ENCODE measurements around the gene COIL.

Gene COIL

GRCh38 chr17:56933868-56934267 lies 27.0 kb downstream of the COIL start:
- no CpG with 5 or more reads among the region's 1 CpG for WGBS
- Histone ChIP-seq H3K9ac (ENCODE audit: low read depth, low read length) (no peak overlapping the region), H3K27ac (ENCODE audit: low read depth, low read length) (no peak overlapping the region), H3K36me3 (ENCODE audit: insufficient read depth, low read length) (peaks cover 44% of the 10 kb centered on the region), H3K9me3 (ENCODE audit: insufficient read depth, low read depth, low read length) (peaks cover 40% of the 10 kb centered on the region), H3K27me3 (ENCODE audit: insufficient read depth, low read length) (no peaks in the 10 kb centered on the region), H3K4me1 (ENCODE audit: insufficient read depth, low read length) (no peaks in the 10 kb centered on the region), H3K4me3 (ENCODE audit: low read length) (no peak overlapping the region)

DNA sequence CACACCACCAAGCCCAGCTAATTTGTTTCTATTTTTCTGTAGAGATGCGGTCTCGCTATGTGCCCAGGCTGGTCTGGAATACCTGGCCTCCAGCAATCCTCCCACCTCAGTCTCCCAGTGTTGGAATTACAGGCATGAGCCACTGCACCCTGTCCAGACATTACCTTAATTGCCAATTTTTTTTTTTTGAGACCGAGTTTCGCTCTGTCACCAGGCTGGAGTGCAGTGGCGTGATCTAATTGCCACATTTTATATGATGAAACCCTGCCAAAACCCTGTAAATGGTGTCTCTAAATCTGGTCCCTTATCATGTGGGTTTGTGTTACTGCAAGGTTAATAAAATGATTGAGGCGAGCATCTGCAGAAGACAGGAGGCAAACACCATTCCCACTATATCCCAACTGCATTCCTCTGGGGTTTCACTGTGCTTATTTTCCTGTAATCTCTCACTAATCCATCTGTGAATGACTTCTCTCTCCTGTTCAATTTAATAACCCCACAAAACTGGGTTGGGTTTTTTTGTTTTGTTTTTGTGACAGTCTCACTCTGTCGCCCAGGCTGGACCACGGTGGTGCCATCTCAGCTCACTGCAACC lies 27.6 kb downstream of the COIL start:
- 95% methylated on average over 8 of the region's 8 CpGs for WGBS
- Histone ChIP-seq H3K9ac (ENCODE audit: low read depth, low read length) (no peak overlapping the region), H3K36me3 (ENCODE audit: insufficient read depth, low read length) (peaks cover 41% of the 10 kb centered on the region), H3K4me3 (ENCODE audit: low read length) (no peak overlapping the region), H3K9me3 (ENCODE audit: insufficient read depth, low read depth, low read length) (peaks cover 46% of the 10 kb centered on the region), H3K27ac (ENCODE audit: low read depth, low read length) (no peak overlapping the region), H3K4me1 (ENCODE audit: insufficient read depth, low read length) (no peaks in the 10 kb centered on the region), H3K27me3 (ENCODE audit: insufficient read depth, low read length) (no peaks in the 10 kb centered on the region)

DNA sequence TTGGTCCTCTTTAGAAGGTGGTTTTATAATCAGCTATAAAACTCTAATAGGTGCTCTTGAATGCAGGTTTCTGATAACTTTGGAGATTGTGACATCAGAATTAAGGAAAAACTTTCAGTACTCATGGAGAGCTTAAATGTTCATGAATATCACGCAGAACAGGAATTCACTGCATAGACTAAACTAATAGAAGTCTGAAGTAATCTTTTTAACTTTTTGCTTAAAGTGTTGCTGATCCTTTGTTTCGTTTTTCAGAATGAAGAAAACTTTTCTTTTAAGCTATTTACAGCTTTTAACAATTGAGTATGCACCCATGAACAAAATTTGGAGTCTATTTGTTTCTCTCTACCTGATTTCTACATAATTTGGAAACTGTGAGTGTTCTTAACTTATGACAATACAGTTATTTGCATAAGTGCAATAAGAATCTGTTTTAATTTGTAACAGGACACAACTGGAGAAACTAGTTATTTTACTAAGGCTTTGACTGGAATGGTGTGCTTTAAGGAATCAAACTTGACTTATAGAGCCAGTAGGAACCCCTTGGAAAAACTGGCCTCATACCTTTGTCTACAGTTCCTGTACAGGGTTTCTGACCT lies 30.0 kb downstream of the COIL start:
- H3K9ac ChIP-seq (ENCODE audit: low read depth, low read length) = no peak overlapping the region
- no peak overlapping the region for H3K27ac ChIP-seq (ENCODE audit: low read depth, low read length)
- H3K9me3 ChIP-seq (ENCODE audit: insufficient read depth, low read depth, low read length) = peaks cover 51% of the 10 kb centered on the region
- H3K27me3 ChIP-seq (ENCODE audit: insufficient read depth, low read length) = no peaks in the 10 kb centered on the region
- WGBS = 93% methylated on average over 1 of the region's 2 CpGs
- H3K4me1 ChIP-seq (ENCODE audit: insufficient read depth, low read length) = peaks cover 12% of the 10 kb centered on the region
- H3K4me3 ChIP-seq (ENCODE audit: low read length) = no peak overlapping the region
- H3K36me3 ChIP-seq (ENCODE audit: insufficient read depth, low read length) = peaks cover 23% of the 10 kb centered on the region

DNA sequence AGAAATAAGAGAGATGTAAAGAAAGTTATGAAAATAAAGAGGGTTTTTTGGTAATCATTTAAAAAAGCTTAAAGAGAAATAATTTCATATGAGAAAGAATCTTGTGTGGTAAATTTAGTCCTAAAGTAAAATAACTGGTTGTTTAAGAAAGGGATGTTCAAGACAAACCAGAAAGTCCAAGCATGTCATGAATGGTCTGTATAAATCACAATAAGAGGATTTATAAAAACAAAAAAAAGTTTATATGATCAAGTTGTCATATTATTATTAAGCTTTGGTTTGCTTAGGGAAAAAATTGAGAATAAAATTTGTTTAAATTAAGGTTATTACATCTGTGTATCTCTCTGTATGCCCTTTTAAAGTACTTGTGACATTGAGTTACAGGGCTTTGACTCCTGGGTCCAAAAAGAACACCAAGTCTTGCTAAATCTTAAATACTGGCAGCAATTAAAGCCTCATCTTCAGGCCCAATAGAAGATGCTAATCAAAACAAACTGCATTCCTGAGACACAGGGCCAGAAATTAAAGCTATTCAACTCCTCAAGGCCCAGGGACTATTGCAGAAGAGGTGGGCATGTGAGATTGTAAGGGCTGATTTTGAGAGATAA lies 31.4 kb downstream of the COIL start:
- no peak overlapping the region for H3K4me3 ChIP-seq (ENCODE audit: low read length)
- H3K27ac ChIP-seq (ENCODE audit: low read depth, low read length) = no peak overlapping the region
- peaks cover 51% of the 10 kb centered on the region for H3K9me3 ChIP-seq (ENCODE audit: insufficient read depth, low read depth, low read length)
- H3K9ac ChIP-seq (ENCODE audit: low read depth, low read length) = no peak overlapping the region
- peaks cover 12% of the 10 kb centered on the region for H3K4me1 ChIP-seq (ENCODE audit: insufficient read depth, low read length)
- no peaks in the 10 kb centered on the region for H3K27me3 ChIP-seq (ENCODE audit: insufficient read depth, low read length)
- peaks cover 14% of the 10 kb centered on the region for H3K36me3 ChIP-seq (ENCODE audit: insufficient read depth, low read length)

GRCh38 chr17:56928586-56928985 lies 32.3 kb downstream of the COIL start:
- Histone ChIP-seq H3K4me1 (ENCODE audit: insufficient read depth, low read length) (peaks cover 12% of the 10 kb centered on the region), H3K9me3 (ENCODE audit: insufficient read depth, low read depth, low read length) (peaks cover 51% of the 10 kb centered on the region), H3K9ac (ENCODE audit: low read depth, low read length) (no peak overlapping the region), H3K27me3 (ENCODE audit: insufficient read depth, low read length) (no peaks in the 10 kb centered on the region), H3K4me3 (ENCODE audit: low read length) (no peak overlapping the region), H3K27ac (ENCODE audit: low read depth, low read length) (no peak overlapping the region), H3K36me3 (ENCODE audit: insufficient read depth, low read length) (peaks cover 7% of the 10 kb centered on the region; the same call in 1 of the 2 replicates)
- 100% methylated on average over 2 of the region's 2 CpGs for WGBS

DNA sequence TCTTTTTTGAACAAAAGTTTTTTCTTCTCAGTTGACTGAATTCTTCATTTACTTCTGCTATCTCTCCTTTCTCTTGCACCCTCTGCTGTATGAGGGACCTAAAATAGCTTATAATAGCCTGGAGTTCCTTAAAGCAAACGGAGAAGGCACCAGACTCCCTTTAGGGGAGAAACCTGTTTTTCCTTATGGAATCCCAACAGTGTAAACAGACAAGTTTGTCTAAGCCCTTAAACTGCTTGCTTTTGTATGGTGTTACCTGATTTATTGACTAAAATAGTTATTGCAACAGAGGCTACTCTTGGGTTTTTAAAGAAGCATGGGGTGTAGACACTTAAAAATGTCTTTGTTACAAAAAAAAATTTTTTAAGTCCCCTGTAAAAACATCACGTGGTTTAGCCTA lies 34.1 kb downstream of the COIL start:
- 51% methylated on average over 2 of the region's 2 CpGs for WGBS
- Histone ChIP-seq H3K4me1 (ENCODE audit: insufficient read depth, low read length) (peaks cover 12% of the 10 kb centered on the region), H3K27ac (ENCODE audit: low read depth, low read length) (peak overlapping the region; percentile 90), H3K36me3 (ENCODE audit: insufficient read depth, low read length) (0 out of 2 replicates have a peak, but pooled peaks cover 3% of the 10 kb centered on the region), H3K27me3 (ENCODE audit: insufficient read depth, low read length) (no peaks in the 10 kb centered on the region), H3K4me3 (ENCODE audit: low read length) (peak overlapping the region; percentile 16), H3K9ac (ENCODE audit: low read depth, low read length) (peak overlapping the region; percentile 58), H3K9me3 (ENCODE audit: insufficient read depth, low read depth, low read length) (peaks cover 39% of the 10 kb centered on the region)

DNA sequence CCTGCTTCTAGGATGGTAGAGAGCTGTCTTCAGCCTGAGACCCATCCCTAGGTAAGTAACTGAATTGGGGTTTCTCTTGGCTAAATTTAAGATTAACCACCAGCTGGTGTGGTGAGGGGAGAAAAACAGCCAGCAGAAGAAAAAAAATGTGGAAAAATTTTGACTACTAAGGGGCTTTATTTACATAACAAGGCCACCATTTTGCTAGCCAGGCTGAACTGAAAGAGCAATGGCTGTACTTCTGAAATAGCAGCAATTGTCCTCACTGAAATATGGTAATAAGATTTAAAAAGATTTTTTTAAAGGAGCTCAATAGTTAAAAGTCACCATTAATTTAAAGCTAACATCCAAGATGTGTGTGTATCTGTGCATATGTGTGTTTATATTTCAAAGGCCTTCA lies 34.6 kb downstream of the COIL start:
- no peaks in the 10 kb centered on the region for H3K27me3 ChIP-seq (ENCODE audit: insufficient read depth, low read length)
- H3K9me3 ChIP-seq (ENCODE audit: insufficient read depth, low read depth, low read length) = peaks cover 35% of the 10 kb centered on the region
- H3K9ac ChIP-seq (ENCODE audit: low read depth, low read length) = peak overlapping the region; percentile 58
- peak overlapping the region; percentile 16; the same call in 1 of the 2 replicates for H3K4me3 ChIP-seq (ENCODE audit: low read length)
- H3K27ac ChIP-seq (ENCODE audit: low read depth, low read length) = peak overlapping the region; percentile 90
- H3K36me3 ChIP-seq (ENCODE audit: insufficient read depth, low read length) = 0 out of 2 replicates have a peak, but pooled peaks cover 3% of the 10 kb centered on the region
- peaks cover 12% of the 10 kb centered on the region for H3K4me1 ChIP-seq (ENCODE audit: insufficient read depth, low read length)

GRCh38 chr17:56925088-56925487 lies 35.8 kb downstream of the COIL start:
- WGBS = 80% methylated on average over 2 of the region's 2 CpGs

DNA sequence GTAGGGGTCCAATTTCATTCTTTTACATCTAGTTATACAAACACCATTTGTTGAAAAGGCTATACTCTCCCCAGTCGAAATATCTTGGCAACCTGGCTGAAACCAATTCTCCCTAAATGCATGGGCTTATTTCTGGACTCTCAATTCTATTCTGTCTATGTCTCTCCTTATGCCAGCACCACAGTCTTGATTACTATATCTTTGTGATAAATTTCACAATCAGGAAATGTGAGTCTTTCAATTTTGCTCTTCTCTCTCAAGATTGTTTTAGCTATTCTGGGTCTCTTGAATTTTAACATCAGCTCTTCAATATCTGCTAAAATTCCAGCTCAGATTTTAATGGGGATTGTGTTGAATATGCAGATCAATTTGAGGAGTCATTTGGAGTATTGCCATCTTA lies 41.1 kb downstream of the COIL start:
- no peak overlapping the region for H3K27ac ChIP-seq (ENCODE audit: low read depth, low read length)
- H3K4me1 ChIP-seq (ENCODE audit: insufficient read depth, low read length) = peaks cover 4% of the 10 kb centered on the region; the same call in 1 of the 2 replicates
- WGBS = 85% methylated on average over 1 of the region's 1 CpG
- H3K4me3 ChIP-seq (ENCODE audit: low read length) = no peak overlapping the region
- no peak overlapping the region for H3K9ac ChIP-seq (ENCODE audit: low read depth, low read length)
- H3K36me3 ChIP-seq (ENCODE audit: insufficient read depth, low read length) = no peaks in the 10 kb centered on the region
- H3K27me3 ChIP-seq (ENCODE audit: insufficient read depth, low read length) = peaks cover 12% of the 10 kb centered on the region
- no peaks in the 10 kb centered on the region for H3K9me3 ChIP-seq (ENCODE audit: insufficient read depth, low read depth, low read length)

More at GRCh38 chr17:56925088-56925487, 35.8 kb downstream of the COIL start:
- H3K4me1 ChIP-seq (ENCODE audit: insufficient read depth, low read length) = peaks cover 12% of the 10 kb centered on the region
- 0 out of 2 replicates have a peak, but pooled peaks cover 3% of the 10 kb centered on the region for H3K36me3 ChIP-seq (ENCODE audit: insufficient read depth, low read length)
- H3K4me3 ChIP-seq (ENCODE audit: low read length) = no peak overlapping the region
- peaks cover 23% of the 10 kb centered on the region for H3K9me3 ChIP-seq (ENCODE audit: insufficient read depth, low read depth, low read length)
- no peak overlapping the region for H3K9ac ChIP-seq (ENCODE audit: low read depth, low read length)
- no peaks in the 10 kb centered on the region for H3K27me3 ChIP-seq (ENCODE audit: insufficient read depth, low read length)
- H3K27ac ChIP-seq (ENCODE audit: low read depth, low read length) = no peak overlapping the region

DNA sequence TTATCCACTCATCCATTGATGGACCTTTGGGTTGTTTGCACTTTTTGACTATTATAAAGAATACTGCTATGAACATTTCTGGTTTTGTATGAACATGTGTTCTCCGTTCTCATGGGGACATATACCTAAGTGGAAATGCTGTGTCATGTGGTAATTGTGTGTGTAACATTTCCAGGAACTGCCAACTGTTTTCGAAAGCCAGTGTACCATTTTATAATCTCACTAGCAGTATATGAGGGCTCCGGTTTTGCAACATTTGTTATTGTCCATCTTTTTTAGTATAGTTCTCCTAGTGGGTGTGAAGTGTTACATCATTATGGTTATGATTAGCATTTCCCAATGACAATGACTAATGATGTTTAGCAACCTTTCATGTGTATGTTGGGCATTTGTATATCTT lies 41.9 kb downstream of the COIL start:
- Histone ChIP-seq H3K4me3 (ENCODE audit: low read length) (no peak overlapping the region), H3K27ac (ENCODE audit: low read depth, low read length) (no peak overlapping the region), H3K27me3 (ENCODE audit: insufficient read depth, low read length) (peaks cover 19% of the 10 kb centered on the region), H3K9ac (ENCODE audit: low read depth, low read length) (no peak overlapping the region), H3K36me3 (ENCODE audit: insufficient read depth, low read length) (no peaks in the 10 kb centered on the region), H3K9me3 (ENCODE audit: insufficient read depth, low read depth, low read length) (no peaks in the 10 kb centered on the region), H3K4me1 (ENCODE audit: insufficient read depth, low read length) (peaks cover 4% of the 10 kb centered on the region; the same call in 1 of the 2 replicates)
- WGBS = 100% methylated on average over 2 of the region's 3 CpGs

- no peak overlapping the region for H3K9ac ChIP-seq (ENCODE audit: low read depth, low read length)
- H3K36me3 ChIP-seq (ENCODE audit: insufficient read depth, low read length) = no peaks in the 10 kb centered on the region
- H3K4me3 ChIP-seq (ENCODE audit: low read length) = no peak overlapping the region
- H3K4me1 ChIP-seq (ENCODE audit: insufficient read depth, low read length) = peaks cover 4% of the 10 kb centered on the region; the same call in 1 of the 2 replicates
- 94% methylated on average over 4 of the region's 4 CpGs for WGBS
- no peaks in the 10 kb centered on the region for H3K9me3 ChIP-seq (ENCODE audit: insufficient read depth, low read depth, low read length)
- H3K27me3 ChIP-seq (ENCODE audit: insufficient read depth, low read length) = peaks cover 30% of the 10 kb centered on the region
- no peak overlapping the region for H3K27ac ChIP-seq (ENCODE audit: low read depth, low read length)
Observed at GRCh38 chr17:56917559-56918296, 43.1 kb downstream of the COIL start.

All from HUES64 (cell line).